Adipocyte (in vitro differentiated cells): ENCODE measurements around the gene NDRG4.

Source experiments
- DNase-seq: peaks from one replicate; pipeline ENCODE4 v3.0.0-alpha.2; 2015; ENCODE audit warnings: low read depth
- H3K27me3 ChIP-seq: replicated peaks from 2 replicates; pipeline ENCODE4 v1.7.0; 2013; ENCODE audit warnings: mild to moderate bottlenecking, low read length, moderate library complexity; ENCODE audit not compliant: control insufficient read depth, insufficient read depth
- H3K36me3 ChIP-seq: 2 replicates; pipeline ENCODE4 v1.7.0; 2013; ENCODE audit warnings: low read length, mild to moderate bottlenecking, moderate library complexity; ENCODE audit not compliant: control insufficient read depth, insufficient read depth, severe bottlenecking
- H3K4me1 ChIP-seq: 2 replicates; pipeline ENCODE4 v1.7.0; 2013; ENCODE audit warnings: mild to moderate bottlenecking, low read length, moderate library complexity; ENCODE audit not compliant: control insufficient read depth, insufficient read depth
- H3K4me3 ChIP-seq: 2 replicates; pipeline ENCODE4 v1.7.0; 2013; ENCODE audit warnings: mild to moderate bottlenecking, low read length, moderate library complexity
- H3K9ac ChIP-seq: 2 replicates; pipeline ENCODE4 v1.7.0; 2013; ENCODE audit warnings: mild to moderate bottlenecking, low read length, moderate library complexity
- H3K9me3 ChIP-seq: 2 replicates; pipeline ENCODE4 v1.7.0; 2013; ENCODE audit warnings: mild to moderate bottlenecking, low read length, moderate library complexity; ENCODE audit not compliant: control insufficient read depth

Gene NDRG4, protein sequence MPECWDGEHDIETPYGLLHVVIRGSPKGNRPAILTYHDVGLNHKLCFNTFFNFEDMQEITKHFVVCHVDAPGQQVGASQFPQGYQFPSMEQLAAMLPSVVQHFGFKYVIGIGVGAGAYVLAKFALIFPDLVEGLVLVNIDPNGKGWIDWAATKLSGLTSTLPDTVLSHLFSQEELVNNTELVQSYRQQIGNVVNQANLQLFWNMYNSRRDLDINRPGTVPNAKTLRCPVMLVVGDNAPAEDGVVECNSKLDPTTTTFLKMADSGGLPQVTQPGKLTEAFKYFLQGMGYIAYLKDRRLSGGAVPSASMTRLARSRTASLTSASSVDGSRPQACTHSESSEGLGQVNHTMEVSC

DNA sequence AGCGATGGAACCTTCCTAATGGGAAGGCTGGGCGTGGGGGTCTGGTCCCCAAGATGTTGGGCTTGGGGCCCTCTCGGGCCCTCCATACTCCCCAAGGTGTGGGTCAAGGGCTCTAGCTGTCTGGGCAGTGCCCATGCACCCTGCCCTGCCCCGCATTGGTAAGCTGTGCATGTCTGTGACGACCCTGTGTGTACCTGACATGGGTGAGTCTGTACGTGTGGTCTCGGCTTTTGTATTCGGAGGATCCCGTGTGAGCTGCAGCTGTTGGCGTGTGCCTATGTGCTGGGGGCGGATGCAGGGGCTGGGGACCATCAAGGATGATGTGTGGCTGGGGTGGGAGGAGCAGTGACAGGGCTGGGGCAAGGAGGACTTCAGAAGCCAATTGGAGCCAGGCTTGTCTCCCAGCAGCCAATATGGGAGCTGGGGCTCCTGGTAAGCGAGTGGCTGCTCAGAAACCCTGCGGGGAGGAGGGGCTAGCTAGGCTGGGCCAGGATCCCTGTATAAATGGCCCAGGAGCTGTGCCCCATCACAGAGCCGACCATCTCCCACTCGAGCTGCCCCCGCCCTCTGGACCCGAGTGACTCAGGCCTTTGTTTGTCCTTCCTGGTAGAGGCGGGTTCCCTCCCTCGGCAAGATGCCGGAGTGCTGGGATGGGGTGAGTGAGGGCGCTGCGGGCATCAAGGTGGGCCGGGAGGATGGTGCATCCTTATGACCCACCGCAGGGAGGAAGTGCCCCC, at the start of gene NDRG4:
Gene NDRG4 (plus strand): TSS at position 529 of the 737 bp plus-strand sequence. CDS start 106 bp downstream, at position 635.
- peak; percentile 79 for DNase-seq
- peak within 1 kb of the TSS; percentile 55 for H3K4me3 ChIP-seq

DNA sequence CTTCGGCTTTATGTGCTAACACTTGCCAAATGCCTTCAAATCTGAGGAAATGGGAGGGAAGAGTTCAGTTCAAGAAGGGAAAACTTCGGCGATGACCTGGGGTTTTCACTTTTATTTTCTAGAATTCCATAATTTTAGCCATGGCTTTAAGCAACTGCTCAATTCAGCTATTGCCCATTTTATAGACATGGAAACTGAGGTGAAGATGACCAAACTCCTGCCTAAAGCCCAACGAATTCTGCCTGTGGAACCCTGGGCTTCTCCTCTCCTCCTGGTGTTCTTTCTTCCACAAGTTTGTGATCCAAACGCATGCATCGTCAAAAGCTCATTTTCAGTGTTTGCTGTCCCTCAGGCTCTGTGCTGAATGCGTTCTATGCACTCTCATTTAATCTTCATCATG, 49.4 kb upstream of the NDRG4 start:
- DNase-seq, result no peak
- no peaks in the 10 kb centered on the region for H3K36me3 ChIP-seq
- no peaks in the 10 kb centered on the region for H3K9me3 ChIP-seq
- H3K27me3 ChIP-seq, result peaks cover 3% of the 10 kb centered on the region
- no peak overlapping the region for H3K9ac ChIP-seq
- H3K4me3 ChIP-seq, result no peak overlapping the region
- H3K4me1 ChIP-seq, result peaks cover 12% of the 10 kb centered on the region

More for the DNA sequence above, at the start of gene NDRG4:
- Histone ChIP-seq H3K27me3 (peaks cover 23% of the 10 kb centered on the region), H3K9me3 (no peaks in the 10 kb centered on the region), H3K9ac (no peak within 1 kb of the TSS), H3K4me1 (peaks cover 4% of the 10 kb centered on the region), H3K36me3 (no peaks in the 10 kb centered on the region)

GRCh38 chr16:58451265-58451689, 48.7 kb upstream of the NDRG4 start:
- Histone ChIP-seq H3K9me3 (no peaks in the 10 kb centered on the region), H3K36me3 (no peaks in the 10 kb centered on the region), H3K9ac (no peak overlapping the region), H3K27me3 (peaks cover 3% of the 10 kb centered on the region), H3K4me3 (no peak overlapping the region), H3K4me1 (peaks cover 12% of the 10 kb centered on the region)
- DNase-seq, result no peak

GRCh38 chr16:58451945-58452401, 48.0 kb upstream of the NDRG4 start:
- peak; percentile 6 for DNase-seq
- H3K4me3 ChIP-seq, result no peak overlapping the region

GRCh38 chr16:58452640-58453039, 47.3 kb upstream of the NDRG4 start:
- peaks cover 3% of the 10 kb centered on the region for H3K27me3 ChIP-seq
- no peaks in the 10 kb centered on the region for H3K9me3 ChIP-seq
- DNase-seq, result no peak
- peaks cover 12% of the 10 kb centered on the region for H3K4me1 ChIP-seq
- H3K36me3 ChIP-seq, result no peaks in the 10 kb centered on the region
- no peak overlapping the region for H3K9ac ChIP-seq
- no peak overlapping the region for H3K4me3 ChIP-seq

More at GRCh38 chr16:58451945-58452401, 48.0 kb upstream of the NDRG4 start:
- Histone ChIP-seq H3K36me3 (no peaks in the 10 kb centered on the region), H3K27me3 (peaks cover 3% of the 10 kb centered on the region), H3K9me3 (no peaks in the 10 kb centered on the region), H3K4me1 (peaks cover 12% of the 10 kb centered on the region), H3K9ac (no peak overlapping the region)

DNA sequence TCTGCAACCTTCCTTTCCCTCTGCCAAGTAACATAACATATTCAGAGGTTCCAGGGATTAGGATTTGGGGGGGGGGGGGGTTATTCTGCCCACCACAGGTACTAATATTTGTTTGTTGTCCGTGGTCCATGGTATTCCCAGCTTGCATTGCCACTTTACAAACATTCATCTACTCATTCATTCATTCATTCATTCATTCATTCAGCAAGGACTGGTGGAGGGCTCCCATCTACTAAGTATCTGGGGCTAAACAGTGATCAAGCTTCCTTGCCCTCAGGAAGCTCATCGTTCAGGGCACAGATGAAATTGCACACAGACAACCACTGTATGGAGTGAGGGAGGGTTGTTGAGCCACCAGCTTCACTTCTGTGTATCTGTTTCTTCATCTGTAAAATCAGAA, 45.8 kb upstream of the NDRG4 start:
- Histone ChIP-seq H3K4me3 (no peak overlapping the region), H3K9ac (no peak overlapping the region), H3K4me1 (peaks cover 12% of the 10 kb centered on the region), H3K27me3 (peaks cover 3% of the 10 kb centered on the region), H3K36me3 (no peaks in the 10 kb centered on the region), H3K9me3 (no peaks in the 10 kb centered on the region)
- no peak for DNase-seq

- H3K9ac ChIP-seq, result no peak overlapping the region
- H3K4me3 ChIP-seq, result no peak overlapping the region
- H3K36me3 ChIP-seq, result no peaks in the 10 kb centered on the region
- DNase-seq, result no peak
- H3K27me3 ChIP-seq, result peaks cover 3% of the 10 kb centered on the region
- no peaks in the 10 kb centered on the region for H3K9me3 ChIP-seq
- H3K4me1 ChIP-seq, result peaks cover 12% of the 10 kb centered on the region
These were observed 45.1 kb upstream of the NDRG4 start for GRCh38 chr16:58454856-58455255.

GRCh38 chr16:58455750-58456149, 44.2 kb upstream of the NDRG4 start:
- DNase-seq, result no peak
- peaks cover 3% of the 10 kb centered on the region for H3K27me3 ChIP-seq

DNA sequence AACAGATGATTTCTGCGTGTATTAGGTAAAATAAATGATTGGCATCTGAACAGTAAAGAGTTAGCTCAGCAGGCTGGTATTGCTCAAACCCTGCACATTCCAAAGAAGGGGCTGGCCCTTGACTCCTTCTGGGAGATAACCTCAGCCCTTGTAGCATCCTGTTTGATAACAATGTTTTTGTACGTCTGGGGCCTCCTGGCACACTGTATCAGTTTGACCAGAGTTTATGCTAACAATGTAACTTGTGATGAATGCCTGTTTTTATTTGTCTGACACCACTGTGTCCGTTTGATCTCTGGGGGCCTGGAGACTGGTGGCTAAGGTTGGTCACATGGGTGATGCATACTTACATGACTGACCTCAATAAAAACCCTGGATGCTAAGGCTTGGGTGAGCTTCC, 43.8 kb upstream of the NDRG4 start:
- DNase-seq, result no peak
- no peak overlapping the region for H3K9ac ChIP-seq
- H3K27me3 ChIP-seq, result peaks cover 3% of the 10 kb centered on the region
- no peaks in the 10 kb centered on the region for H3K36me3 ChIP-seq
- no peak overlapping the region for H3K4me3 ChIP-seq
- no peaks in the 10 kb centered on the region for H3K9me3 ChIP-seq
- peaks cover 12% of the 10 kb centered on the region for H3K4me1 ChIP-seq

More at GRCh38 chr16:58455750-58456149, 44.2 kb upstream of the NDRG4 start:
- peaks cover 12% of the 10 kb centered on the region for H3K4me1 ChIP-seq
- H3K9ac ChIP-seq, result no peak overlapping the region
- H3K36me3 ChIP-seq, result no peaks in the 10 kb centered on the region
- no peaks in the 10 kb centered on the region for H3K9me3 ChIP-seq
- H3K4me3 ChIP-seq, result no peak overlapping the region

DNA sequence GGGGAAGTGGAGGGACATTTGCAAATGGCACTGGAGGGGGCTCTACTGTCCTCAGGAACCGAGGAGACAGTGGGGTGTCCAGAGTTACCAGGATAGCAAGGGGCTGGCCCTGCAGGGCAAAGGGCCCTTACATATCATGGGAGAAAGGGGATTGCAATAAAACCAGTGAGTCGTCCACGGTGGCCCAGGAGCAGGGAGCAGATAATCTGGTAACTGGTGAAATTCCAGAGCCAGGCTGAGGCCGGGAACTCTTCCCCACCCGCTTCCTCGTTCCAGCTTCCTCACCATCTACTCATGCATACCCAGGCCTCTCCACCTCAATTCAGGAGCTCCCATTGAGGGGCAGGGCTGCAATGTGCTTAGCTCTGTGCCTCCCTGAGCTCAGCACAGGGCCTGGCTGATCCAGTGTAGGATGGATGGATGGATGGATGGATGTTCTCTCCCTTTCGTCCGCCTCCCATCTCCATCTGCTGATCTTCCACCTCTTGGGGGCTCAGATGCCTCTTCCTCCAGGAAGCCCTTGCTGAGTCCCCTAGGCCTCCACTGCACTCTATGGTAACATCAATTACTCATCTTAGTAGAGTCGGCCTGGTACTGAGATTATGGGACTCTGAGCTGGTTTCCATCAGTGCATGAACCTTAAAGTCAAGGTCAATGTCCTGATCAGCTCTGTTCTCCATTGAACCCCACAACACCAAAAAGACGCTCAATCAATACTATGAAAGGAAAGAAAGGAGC, 41.2 kb upstream of the NDRG4 start:
- Histone ChIP-seq H3K9me3 (no peaks in the 10 kb centered on the region), H3K4me1 (no peaks in the 10 kb centered on the region), H3K9ac (no peak overlapping the region), H3K36me3 (no peaks in the 10 kb centered on the region), H3K4me3 (no peak overlapping the region), H3K27me3 (peaks cover 10% of the 10 kb centered on the region)
- no peak for DNase-seq
